Measurements from ENCODE around the gene IL9.

- TF ChIP-seq TAF1 (IDR thresholded peaks at IDR 0.05; ENCODE audit: borderline replicate concordance, low read depth, low read length): no peak
- TF ChIP-seq JUNB (IDR thresholded peaks at IDR 0.05): no peak
- TF ChIP-seq EP300 (IDR thresholded peaks at IDR 0.05; ENCODE audit: borderline replicate concordance in 1 of 2, control insufficient read depth in 1 of 2, low read depth in 2 of 2, low read length in 2 of 2): no peak
- no peak for TF ChIP-seq CTCF (IDR thresholded peaks at IDR 0.05 in 2 of 3, conservative IDR thresholded peaks at IDR 0.05 in 1 of 3; ENCODE audit: control insufficient read depth in 2 of 3, extremely low read depth in 1 of 3, insufficient read depth in 1 of 3, low read depth in 3 of 3, low read length in 3 of 3)
- no peak for TF ChIP-seq NFXL1 (IDR thresholded peaks at IDR 0.05; ENCODE audit: borderline replicate concordance)
- TF ChIP-seq NFYB (IDR thresholded peaks at IDR 0.05; ENCODE audit: insufficient read depth, low read depth, low read length): no peak
- no peak for TF ChIP-seq NR2C2 (IDR thresholded peaks at IDR 0.05; ENCODE audit: borderline replicate concordance, control insufficient read depth, insufficient read length, low read depth)
- TF ChIP-seq POLR2A (IDR thresholded peaks at IDR 0.05; ENCODE audit: low read depth, low read length): no peak
- TF ChIP-seq MYC (IDR thresholded peaks at IDR 0.05; ENCODE audit: insufficient read depth, insufficient read length, insufficient replicate concordance, low read length, severe bottlenecking): no peak
- no peak for TF ChIP-seq USF1 (IDR thresholded peaks at IDR 0.05; ENCODE audit: borderline replicate concordance, extremely low read length, insufficient read depth, low read depth, low read length)
- no peak for TF ChIP-seq SIN3A (IDR thresholded peaks at IDR 0.05; ENCODE audit: low read depth, low read length)
- TF ChIP-seq FOS (IDR thresholded peaks at IDR 0.05; ENCODE audit: borderline replicate concordance, extremely low read depth, insufficient read length): no peak
- TF ChIP-seq NBN (IDR thresholded peaks at IDR 0.05): no peak
These were observed 46.1 kb upstream of the IL9 start for GRCh38 chr5:135941711-135942110.
